ENCODE results near the gene DIP2C.
"Not testable (repeated sequence)": the region's sequence is repeated elsewhere in the genome, so short reads cannot be mapped to it uniquely, and the experiment has no call there.

DIP2C gene

DNA sequence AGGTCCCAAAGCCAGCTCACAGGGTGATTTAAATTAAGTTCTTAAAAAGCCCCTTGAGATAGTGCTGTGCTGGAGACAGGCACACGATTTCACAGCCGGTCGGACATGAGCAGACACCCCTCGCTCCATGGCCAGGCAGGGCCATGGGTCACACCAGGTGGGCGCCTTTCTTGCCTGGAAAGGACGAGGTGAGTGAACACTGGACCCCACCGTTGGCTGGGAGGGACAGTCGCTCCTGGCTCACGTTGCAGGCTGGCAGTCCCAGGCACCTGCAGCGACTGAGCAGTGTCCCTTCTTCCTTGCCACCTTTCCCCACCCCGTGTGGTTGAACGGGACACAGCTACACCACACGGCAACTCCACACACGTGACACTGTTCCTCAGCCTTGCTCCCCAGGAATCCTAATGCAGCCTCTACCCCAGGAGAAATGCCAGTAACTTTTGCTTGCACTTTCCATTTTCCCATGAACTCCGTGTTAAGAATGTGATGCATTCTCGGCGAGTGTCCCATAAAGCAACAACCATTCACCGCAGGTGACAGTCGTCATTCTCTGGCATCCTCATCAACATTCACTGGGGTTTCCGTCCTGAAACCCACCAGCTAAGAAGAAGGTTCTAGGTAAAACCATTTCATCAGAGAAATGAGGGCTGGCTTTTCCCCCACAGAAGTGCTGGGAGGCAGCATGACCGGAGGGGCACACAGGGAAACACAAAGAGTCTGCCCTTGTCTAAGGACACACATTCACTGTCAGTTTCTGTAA lies 336.8 kb downstream of the DIP2C start:
- TF ChIP-seq, protein P1, sequence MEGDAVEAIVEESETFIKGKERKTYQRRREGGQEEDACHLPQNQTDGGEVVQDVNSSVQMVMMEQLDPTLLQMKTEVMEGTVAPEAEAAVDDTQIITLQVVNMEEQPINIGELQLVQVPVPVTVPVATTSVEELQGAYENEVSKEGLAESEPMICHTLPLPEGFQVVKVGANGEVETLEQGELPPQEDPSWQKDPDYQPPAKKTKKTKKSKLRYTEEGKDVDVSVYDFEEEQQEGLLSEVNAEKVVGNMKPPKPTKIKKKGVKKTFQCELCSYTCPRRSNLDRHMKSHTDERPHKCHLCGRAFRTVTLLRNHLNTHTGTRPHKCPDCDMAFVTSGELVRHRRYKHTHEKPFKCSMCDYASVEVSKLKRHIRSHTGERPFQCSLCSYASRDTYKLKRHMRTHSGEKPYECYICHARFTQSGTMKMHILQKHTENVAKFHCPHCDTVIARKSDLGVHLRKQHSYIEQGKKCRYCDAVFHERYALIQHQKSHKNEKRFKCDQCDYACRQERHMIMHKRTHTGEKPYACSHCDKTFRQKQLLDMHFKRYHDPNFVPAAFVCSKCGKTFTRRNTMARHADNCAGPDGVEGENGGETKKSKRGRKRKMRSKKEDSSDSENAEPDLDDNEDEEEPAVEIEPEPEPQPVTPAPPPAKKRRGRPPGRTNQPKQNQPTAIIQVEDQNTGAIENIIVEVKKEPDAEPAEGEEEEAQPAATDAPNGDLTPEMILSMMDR (IDR thresholded peaks at IDR 0.05; ENCODE audit: extremely low read depth, insufficient read depth, missing control alignments) = no peak
- in situ Hi-C loops (cut with MboI; ENCODE audit: low pct_unique_long_range_greater_than_20kb, low sequenced_read_pairs, unreplicated experiment) = no loop called here
- no peak for DNase-seq (ENCODE audit: low spot score)

DNA sequence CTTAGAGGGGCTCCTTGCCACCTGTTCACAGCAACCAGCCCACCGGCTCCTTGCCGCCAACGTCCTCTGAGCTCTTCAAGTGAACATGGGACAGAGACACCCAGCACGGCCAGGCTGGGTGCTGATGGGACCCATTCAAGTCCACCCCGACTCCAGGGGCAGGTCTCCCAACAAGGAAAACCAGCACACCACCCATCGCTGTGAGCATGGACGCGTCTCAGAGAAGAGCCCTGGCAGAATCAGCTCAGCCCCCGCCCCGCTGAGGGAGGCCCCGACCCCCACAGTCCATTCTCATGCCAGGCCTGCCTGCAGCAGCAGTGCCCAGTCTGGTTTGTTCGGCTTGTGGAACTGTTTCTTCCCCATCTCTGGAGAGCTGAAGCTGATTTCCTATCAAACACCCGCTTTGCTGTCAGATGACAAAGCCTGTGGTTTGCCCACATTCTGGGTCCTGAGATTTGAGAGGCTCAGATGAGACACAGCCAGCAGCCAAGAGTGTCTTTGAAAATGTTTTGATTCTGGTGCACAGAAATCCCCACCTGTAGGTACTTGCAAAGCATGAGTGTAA lies 337.6 kb downstream of the DIP2C start:
- TF ChIP-seq, protein P1 (IDR thresholded peaks at IDR 0.05; ENCODE audit: extremely low read depth, insufficient read depth, missing control alignments) = no peak
- in situ Hi-C loops (cut with MboI; ENCODE audit: low pct_unique_long_range_greater_than_20kb, low sequenced_read_pairs, unreplicated experiment) = no loop called here
- DNase-seq (ENCODE audit: low spot score) = no peak

DNA sequence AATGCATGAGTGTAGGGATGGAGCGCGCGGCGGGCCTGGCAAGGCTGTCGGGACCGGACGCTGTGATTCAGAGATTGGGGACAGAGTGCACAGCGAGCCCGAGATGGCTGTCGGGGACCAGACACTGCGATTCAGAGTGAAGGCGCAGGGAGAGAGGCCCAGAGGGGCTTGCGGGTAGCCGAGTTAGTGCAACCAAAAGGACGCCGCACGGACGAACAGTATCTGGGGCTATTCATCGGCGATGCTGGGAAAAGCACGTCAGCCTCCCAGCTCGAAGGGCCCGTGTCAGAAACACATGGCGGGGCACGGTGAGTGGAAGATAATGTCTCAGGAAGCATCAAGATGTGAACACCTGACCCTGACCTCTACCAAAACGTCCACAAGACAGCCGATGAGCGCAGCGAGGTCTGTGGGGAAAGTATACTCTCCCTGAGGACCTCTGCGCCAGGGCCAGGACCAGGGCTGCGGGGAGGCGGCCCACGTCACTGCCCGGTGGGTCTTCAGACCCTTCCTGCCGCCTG lies 338.4 kb downstream of the DIP2C start:
- TF ChIP-seq, protein P1 (IDR thresholded peaks at IDR 0.05; ENCODE audit: extremely low read depth, insufficient read depth, missing control alignments) = no peak
- in situ Hi-C loops (cut with MboI; ENCODE audit: low pct_unique_long_range_greater_than_20kb, low sequenced_read_pairs, unreplicated experiment) = no loop called here

DNA sequence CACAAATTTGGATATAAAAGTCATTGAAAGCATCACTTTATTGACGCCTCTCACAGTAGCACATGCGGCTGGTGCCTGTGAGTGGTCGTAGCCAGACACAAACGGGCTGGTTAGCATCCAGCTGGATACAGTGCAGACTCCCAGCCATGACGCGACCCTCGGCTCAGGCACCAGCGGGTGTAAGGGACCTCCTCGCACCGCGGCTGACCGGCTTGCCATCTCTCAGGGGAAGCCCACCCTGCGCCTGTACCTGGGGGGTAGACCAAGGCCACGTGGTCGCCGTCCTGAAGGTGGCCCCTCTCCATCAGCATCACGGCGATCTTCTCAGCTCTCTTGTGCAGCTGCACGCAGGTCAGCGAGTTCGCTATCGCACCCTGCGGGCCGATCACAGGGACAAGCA lies 340.4 kb downstream of the DIP2C start:
- DNase-seq (ENCODE audit: low spot score) = no peak
- TF ChIP-seq, protein P1 (IDR thresholded peaks at IDR 0.05; ENCODE audit: extremely low read depth, insufficient read depth, missing control alignments) = no peak
- in situ Hi-C loops (cut with MboI; ENCODE audit: low pct_unique_long_range_greater_than_20kb, low sequenced_read_pairs, unreplicated experiment) = no loop called here

More for the DNA sequence above, 338.4 kb downstream of the DIP2C start:
- DNase-seq (ENCODE audit: low spot score) = no peak

- DNase-seq (ENCODE audit: low spot score) = no peak
- in situ Hi-C loops (cut with MboI; ENCODE audit: low pct_unique_long_range_greater_than_20kb, low sequenced_read_pairs, unreplicated experiment) = no loop called here
- TF ChIP-seq, protein P1 (IDR thresholded peaks at IDR 0.05; ENCODE audit: extremely low read depth, insufficient read depth, missing control alignments) = no peak
Observed at GRCh38 chr10:348456-348855, 341.0 kb downstream of the DIP2C start.

GRCh38 chr10:347774-348173 lies 341.7 kb downstream of the DIP2C start:
- in situ Hi-C loops (cut with MboI; ENCODE audit: low pct_unique_long_range_greater_than_20kb, low sequenced_read_pairs, unreplicated experiment); DNase-seq (ENCODE audit: low spot score): not testable (repeated sequence)

DNA sequence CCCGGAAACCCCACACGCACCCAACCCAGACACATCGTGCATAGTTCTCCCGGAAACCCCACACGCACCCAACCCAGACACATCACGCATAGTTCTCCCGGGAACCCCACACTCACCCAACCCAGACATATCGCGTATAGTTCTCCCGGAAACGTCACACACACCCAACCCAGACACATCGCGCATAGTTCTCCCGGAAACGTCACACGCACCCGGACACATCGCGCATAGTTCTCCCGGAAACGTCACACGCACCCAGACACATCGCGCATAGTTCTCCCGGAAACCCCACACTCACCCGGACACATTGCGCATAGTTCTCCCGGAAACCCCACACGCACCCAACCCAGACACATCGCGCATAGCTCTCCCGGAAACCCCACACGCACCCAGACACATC lies 342.3 kb downstream of the DIP2C start:
- DNase-seq (ENCODE audit: low spot score); in situ Hi-C loops (cut with MboI; ENCODE audit: low pct_unique_long_range_greater_than_20kb, low sequenced_read_pairs, unreplicated experiment): not testable (repeated sequence)
